ENCODE measurements around the gene PGM1. TPM values are rescaled to one million over a fixed set of nuclear protein-coding genes. Genes with fewer than 3 reads are reported as not detected.
A peak's percentile ranks its signal among the peaks of the same experiment; 100 is the strongest.

PGM1 gene
- total RNA-seq, 1 donor, result 31.0 TPM

DNA sequence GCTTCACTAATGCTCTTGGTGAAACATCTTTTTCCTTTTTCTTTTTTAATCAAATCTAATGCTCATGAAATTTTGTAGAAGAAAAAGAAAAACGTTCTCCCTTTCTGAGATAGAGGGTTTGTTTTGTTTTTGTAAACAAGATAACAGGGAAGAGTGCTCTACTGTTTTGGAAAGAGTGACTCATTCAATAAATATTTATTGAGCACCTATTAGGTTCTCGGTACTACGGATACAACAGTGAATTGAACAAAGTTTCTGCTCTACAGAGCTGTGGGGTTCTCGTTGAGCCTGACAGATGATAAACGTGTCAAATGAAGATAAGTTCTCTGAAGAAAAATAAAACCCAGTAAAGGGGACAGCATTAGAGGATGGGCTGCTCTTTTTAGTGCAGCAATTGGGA lies 7.0 kb downstream of the PGM1 start:
- no peak for DNase-seq (ENCODE audit: low read depth in 2 of 3, low spot score in 2 of 3)

DNA sequence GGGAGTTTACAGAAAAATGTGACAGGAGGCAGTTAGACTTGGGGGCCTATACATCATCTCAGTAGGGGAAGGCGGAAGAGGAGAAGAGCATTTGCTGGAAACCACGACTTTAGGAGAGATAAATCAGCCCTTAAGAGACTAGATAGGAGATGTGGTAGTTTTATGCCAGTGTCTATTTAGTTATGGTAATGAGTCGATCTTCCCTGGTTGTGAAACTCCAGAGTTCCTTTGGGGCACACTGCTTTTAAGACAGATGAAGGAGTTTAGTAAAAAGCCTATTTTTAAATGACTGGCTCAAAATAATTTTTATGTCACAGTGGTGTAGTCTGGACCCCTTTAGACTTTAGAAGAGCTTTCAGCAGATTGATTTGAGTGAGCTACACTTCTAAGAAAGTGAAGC lies 7.8 kb downstream of the PGM1 start:
- DNase-seq (ENCODE audit: low read depth in 2 of 3, low spot score in 2 of 3), result no peak

DNA sequence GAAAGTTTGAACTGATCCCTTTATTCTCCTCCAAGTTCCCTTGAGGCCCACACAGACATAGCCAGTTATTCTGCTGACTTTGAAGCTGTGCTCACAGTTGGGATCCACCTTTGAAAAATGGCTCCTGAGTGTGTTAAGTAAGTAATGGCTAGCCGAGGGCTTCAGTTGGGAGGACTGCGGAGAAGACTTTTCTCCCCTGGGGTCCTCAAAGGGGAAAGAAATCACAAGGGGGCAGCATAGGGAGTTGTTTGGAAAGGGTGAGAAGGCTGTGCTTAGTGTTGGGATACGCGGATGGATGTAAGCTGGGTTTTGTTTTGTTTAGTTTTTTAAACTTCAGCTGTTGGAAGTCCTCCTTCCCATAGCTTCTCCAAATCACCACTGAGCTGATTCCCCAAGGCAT lies 8.3 kb downstream of the PGM1 start:
- no peak for DNase-seq (ENCODE audit: low read depth in 2 of 3, low spot score in 2 of 3)

DNA sequence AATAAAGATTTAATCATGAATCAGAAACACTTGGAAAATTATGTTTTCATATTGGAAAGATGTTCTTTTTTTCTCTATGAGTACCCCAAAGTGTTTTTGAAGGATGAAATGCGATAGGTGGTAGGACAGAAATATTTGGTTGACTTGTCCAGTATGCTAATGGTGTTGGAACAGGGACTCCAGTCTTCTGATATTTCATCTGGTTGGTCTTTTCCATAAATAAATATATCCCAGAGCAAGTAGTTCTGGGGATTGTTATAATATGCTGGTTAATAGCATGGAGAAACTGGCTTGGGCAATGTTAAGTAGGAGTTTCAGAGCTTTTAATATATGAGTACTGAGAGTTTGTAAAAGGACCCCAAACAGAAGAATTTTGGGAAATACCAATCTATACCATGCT lies 8.7 kb downstream of the PGM1 start:
- no peak for DNase-seq (ENCODE audit: low read depth in 2 of 3, low spot score in 2 of 3)

DNA sequence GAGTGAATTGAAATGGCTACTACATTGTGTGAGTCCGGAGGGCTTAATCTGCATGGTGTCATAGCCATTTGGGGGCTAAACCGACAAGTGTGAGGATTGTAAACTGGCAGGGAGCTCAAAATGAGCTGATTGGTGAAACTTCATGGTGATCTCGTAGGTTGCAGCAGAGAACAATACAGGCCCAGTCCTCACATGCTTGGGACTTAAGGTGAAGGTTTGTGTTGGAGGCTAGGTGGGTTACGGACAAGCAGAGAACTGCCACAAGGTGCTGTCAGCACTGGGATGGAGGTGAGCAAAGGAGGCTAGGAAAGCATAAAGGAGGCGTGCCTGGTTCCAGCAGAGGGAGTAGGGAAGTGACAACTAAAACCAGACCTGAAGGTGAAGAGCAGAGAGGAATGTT lies 9.4 kb downstream of the PGM1 start:
- DNase-seq (ENCODE audit: low read depth in 2 of 3, low spot score in 2 of 3), result no peak

DNA sequence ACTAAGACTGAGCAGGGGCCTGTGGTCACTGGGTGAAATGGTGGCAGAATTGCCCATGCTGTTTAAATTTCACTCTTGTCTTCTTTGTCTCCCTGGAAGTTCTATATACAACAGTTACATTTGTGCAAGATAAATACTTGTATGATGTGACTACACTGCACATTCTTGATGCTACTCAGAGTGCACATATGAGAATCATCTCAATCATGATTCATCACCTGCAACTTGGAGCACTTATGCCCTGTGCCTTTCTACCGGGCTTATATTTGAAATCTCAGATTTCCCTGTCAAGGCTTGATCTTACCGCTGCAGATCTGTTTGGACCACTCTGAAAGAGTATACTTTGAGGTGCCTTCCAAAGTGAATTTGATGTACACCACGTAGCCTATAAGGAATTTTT lies 10.6 kb downstream of the PGM1 start:
- no peak for DNase-seq (ENCODE audit: low read depth in 2 of 3, low spot score in 2 of 3)

DNA sequence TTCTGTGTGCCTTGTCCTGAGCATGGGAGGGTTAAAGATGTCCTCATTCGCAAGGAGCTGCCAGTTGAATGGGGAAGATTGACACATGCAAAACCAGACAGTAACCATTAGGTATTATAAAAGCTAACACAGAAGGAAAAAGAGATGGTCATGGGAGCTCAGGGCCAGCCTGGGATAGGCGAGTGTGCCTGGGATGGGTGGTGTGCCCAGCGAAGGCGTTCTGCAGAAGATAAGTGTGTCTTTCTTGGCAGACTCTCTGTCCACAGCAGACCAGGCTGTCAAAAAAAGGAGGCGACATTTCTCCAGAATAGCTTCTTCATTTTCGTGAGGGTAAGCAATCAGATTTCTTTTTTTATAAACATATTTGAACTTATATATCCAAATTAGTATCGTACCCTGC lies 14.1 kb downstream of the PGM1 start:
- no peak for DNase-seq (ENCODE audit: low read depth in 2 of 3, low spot score in 2 of 3)

DNA sequence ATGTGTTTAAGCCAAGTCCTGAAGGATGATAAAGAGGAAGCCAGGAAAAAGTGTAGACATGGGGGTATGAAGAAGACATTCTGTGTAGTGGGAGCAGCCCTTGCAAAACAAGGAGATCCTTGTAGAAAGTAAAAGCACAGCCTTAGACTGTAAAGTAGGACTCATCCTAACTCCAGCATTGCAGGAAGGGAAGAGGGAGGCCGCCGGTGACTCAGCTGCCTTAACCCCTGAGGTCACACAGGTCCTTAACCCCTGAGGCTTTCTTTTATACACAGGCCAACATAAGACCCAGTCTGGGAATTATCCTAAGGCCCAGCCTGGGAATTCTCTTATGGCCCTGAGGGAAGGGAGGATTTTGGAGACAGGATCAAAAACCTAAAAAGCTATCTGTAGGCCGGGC lies 18.0 kb downstream of the PGM1 start:
- no peak for DNase-seq (ENCODE audit: low read depth in 2 of 3, low spot score in 2 of 3)

DNA sequence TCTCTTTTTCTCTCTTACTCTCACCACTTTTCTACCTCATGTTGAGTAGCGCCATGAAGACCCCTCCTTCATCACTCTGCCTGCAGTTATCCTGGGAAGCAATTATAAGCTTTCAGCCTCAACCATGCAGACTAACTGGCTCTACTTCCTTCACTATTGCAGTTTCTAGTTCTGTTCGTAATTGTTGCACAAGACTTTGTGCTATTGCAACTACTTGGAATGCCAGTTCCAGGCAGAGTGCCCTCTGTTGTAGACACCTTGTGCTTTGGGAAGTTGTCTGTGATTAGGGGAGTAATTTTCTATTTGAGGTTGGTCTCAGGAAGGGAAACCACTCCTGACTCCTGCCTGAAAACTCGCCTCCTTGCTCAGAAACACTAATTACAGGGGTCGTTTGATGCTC lies 19.4 kb downstream of the PGM1 start:
- DNase-seq (ENCODE audit: low read depth in 2 of 3, low spot score in 2 of 3), result no peak

DNA sequence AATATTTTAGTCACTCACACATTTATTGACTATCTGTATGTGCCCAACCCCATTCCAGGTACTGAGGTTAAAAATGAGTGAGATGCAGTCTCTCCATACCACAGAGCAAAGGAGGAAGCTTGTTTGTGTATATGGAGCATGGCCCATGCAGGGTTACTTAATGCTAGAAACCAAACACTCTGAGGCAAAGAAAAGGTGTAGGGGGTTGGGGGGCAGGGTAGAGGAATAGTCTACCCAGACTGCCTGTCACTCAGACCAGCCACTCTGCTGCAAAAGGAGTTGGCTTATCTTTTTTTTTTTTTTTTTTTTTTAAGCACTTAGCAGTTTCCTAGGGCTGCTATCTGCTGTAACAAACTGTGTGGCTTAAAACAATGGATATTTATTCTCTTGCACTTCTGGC lies 19.8 kb downstream of the PGM1 start:
- DNase-seq (ENCODE audit: low read depth in 2 of 3, low spot score in 2 of 3), result no peak

DNA sequence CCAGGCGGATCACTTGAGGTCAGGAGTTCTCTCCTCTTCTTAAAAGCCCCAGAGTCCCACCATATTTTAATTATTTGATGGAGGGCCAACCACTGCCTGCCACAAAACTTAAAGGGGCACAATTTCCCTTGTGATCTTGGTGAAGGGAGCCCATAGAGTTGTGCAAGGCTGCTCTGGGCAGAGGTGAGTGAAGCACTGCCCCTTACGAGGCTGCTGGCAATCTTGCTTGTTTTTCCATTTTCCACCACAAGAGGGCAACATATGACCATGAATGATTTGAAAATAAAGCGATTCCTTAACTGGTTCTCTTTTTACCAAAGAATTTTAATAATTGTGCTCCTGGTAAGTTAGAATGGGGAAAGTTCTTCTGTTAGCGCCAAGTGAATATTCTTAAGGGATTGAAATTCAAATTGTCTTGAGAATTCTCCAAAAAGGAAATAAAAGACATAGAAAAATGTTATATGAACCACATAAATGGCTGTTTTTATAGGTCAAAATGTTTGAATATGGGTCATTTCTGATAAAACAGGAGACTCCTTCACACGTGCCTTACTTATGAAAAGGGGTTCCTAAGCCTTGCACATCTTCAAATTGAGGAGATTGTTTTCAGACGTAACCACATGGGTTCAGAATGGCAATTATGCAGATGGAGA lies 22.7 kb downstream of the PGM1 start:
- peak; percentile 56 to 84 (median 65) for DNase-seq (ENCODE audit: low read depth in 2 of 3, low spot score in 2 of 3)

DNA sequence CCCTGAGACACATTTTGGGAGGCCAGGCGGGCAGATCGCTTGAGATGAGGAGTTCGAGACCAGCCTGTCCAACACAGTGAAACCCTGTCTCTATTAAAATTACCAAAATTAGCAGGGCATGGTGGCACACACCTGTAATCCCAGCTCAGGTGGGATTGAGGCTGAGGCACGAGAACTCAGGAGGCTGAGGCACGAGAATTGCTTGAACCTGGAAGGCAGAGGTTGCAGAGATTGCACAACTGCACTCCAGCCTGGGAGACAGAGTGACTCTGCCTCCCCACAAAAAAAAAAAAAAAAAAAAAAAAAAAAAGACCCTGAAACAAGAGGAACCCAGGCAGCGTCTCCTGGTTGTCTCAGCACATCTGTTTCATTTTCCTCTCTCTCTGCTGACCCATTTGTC lies 24.2 kb downstream of the PGM1 start:
- no peak for DNase-seq (ENCODE audit: low read depth in 2 of 3, low spot score in 2 of 3)

DNA sequence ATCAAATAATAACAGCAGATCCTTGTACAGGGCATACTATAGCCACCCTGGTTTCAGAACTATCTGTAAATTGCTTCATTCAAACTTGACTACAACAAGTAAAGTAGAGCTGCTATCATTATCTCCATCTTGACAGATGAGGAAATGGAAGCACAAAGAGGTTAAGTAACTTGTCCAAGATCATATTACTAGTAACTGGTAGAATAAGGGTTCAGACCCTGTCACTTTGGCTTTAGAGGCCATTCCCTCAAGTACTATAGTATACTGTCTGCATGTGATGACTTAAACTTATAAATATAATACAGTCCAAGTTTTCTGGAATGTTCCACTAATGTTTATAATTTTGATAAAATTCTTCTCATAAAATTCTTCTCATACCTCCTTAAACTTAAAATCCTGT lies 24.8 kb downstream of the PGM1 start:
- DNase-seq (ENCODE audit: low read depth in 2 of 3, low spot score in 2 of 3), result no peak

DNA sequence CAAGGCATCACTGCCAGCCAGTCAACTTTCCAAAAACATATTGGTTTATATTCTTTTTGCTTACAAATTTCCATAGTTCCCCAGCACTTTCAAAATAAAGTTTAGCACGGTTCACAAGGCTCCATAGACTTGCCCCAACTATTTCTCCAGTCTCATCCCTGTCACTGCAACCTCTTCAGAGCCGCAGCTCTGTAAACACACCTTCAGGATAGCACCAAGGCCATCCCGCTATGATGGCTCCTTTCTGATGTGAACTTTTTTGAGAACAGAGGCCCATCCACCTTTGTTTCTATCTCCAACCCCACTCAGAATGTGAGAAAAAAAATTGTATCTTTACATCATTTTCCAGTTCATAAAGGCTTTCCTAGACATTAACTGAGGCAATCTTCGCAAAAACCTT lies 26.3 kb downstream of the PGM1 start:
- no peak for DNase-seq (ENCODE audit: low read depth in 2 of 3, low spot score in 2 of 3)

DNA sequence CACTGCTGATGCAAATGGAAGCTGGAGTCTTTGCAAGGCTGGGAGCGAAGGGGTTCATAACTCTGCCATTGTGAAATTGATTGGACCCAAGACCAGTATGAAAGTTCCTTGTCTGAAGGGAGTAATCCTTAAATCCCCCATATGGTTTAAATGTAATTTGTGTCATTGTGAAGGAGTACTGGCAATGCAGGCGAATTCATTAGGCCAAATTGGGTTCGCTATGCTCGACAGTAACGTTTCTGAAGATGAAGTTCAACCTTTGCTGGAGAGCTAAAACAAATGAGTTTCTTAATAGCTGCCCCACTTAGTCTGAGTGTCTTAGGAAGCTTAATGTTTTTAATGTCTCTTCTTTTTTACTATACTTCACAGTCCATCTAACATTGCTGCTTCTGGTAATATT lies 27.5 kb downstream of the PGM1 start:
- DNase-seq (ENCODE audit: low read depth in 2 of 3, low spot score in 2 of 3), result no peak

DNA sequence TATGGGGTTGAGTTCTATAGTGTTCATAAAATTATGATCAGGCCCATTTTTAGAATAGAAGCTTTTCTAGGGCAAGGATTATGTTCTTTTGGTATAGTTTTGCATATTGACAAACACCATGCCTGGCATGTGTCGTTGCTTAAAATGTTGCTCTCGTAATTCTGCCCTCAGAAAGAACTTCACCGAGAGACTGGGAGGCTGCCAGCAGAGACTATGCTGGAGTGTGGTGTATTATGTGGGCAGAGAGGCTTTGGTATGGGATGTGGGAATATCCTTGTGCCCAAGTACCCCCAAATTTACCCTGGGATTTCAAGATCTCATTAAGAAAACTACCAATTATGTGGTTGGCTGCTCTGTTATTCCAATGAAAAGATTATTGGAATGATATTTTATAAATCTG lies 27.9 kb downstream of the PGM1 start:
- no peak for DNase-seq (ENCODE audit: low read depth in 2 of 3, low spot score in 2 of 3)

DNA sequence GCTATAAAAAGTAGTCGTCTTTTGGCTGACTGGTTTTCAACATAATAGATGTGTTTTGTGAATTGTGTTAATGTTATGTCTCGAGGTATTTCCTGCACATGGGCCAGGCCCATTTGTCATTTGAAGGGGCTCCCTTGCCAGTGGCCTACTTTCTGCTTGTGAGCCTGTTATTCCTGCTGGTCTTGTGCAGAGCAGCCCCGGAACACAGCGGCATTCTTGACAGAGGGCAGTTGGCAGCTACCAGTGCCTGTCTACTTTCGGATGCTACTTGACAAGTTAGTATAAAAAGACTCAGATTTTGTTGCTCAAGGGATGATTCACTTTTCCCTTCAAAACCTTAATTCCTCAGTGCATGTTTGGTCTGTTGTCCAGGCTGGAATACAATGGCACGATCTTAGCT lies 28.5 kb downstream of the PGM1 start:
- DNase-seq (ENCODE audit: low read depth in 2 of 3, low spot score in 2 of 3), result no peak

DNA sequence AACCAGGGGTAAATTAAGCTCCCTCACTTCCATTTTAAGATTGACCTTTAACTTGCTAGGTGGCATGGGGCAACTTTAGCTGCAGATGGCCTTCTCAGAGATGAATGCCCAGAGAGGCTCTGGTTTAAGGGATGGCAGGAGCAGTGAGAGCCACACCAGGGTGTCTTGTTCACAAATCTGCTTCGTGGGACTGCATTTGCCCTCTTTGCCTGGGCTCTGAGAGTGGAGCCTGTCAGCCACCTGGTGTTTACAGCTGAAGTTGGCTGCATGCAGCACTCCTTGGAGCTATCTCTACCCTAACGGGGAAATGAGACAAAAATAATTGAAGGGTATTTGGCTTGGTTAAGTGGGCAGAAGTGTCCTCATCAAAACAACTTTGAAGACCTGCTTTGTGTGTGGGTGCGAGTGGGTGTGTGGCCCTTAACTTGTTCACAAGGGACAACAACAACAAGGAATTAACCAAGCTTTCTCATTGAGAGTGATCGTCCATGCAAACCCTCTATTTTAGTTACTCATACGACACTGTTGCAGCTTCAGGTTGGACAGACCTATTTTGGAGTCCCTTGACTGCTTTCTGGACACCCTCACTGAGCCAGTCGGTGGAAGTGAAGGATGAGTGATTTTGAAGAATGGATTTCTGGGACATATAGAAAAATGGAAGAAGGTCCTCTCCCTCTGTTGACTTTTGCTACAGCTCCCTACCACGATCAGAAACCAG lies 29.8 kb downstream of the PGM1 start:
- DNase-seq (ENCODE audit: low read depth in 2 of 3, low spot score in 2 of 3), result no peak

DNA sequence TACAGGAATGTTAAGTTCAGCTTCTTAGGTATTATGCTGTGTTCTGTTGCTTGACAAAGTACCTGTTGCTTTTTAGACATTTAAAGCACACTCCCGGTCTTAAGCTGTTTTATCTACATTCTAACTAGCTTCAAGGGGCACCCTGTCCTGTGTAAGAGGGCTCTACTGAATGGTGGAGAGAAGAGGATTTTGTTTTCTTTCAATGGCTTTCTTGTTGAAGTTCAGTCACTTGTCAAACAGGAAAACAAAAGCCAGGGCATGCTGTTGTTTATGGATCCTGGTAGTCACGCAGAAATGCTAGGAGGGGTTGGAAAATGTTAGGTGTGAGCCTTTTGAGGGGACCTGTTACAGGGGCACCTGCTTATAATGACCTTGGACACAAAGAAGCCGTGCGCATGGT lies 30.7 kb downstream of the PGM1 start:
- no peak for DNase-seq (ENCODE audit: low read depth in 2 of 3, low spot score in 2 of 3)

DNA sequence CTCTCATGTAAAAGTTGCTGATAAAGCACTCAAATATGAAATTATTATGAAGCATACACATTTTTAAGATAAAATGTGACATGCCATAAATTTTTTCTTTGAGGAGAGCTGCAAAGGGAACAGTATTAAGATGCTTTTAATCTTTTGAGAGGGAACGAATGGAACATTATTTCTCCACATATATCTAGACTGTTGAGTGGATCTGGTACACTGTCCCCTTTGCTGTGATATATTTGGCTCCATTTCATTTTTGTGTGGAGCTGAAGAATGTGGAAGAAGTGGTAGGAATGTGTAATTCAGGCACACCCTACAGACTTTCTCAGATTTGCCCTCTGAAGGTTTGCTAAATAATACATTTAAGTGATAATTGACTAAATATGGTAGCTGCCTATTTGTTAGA lies 31.7 kb downstream of the PGM1 start:
- DNase-seq (ENCODE audit: low read depth in 2 of 3, low spot score in 2 of 3), result no peak

DNA sequence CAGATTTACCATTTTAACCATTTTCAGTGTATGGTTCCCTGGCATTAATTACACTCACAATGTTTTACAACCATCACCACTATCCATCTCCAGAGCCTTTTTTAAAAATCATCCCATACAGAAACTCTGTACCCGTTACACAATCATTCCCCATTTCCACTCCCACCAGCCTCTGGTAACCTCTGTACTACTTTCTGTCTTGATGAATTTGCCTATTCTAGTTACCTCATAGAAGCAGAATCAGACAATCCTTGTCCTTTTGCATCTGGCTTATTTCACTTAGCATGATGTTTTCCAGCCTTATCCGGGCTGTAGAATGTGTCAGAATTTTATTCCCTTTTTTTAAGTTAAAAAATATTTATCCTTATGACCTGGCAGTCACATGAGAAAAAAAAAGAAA lies 33.0 kb downstream of the PGM1 start:
- DNase-seq (ENCODE audit: low read depth in 2 of 3, low spot score in 2 of 3), result no peak

DNA sequence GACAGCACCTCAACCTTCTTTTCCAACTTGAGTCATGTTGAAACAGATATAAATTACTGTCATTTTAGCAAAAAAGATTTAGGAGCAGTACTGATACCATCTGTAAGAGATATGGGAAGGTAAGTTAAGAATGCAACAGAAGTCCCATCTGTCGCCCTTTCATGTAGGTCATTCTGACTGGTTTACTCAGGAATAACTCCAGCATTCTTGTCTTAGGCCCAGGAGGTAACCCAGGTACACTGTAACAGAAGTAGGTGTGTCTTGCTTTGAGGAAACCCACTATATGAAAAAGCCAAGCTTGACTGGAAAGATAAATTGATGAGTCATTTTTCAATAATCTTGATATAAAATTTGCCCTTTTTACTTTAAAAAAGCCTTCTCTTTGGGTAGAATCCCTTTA lies 35.4 kb downstream of the PGM1 start:
- no peak for DNase-seq (ENCODE audit: low read depth in 2 of 3, low spot score in 2 of 3)

DNA sequence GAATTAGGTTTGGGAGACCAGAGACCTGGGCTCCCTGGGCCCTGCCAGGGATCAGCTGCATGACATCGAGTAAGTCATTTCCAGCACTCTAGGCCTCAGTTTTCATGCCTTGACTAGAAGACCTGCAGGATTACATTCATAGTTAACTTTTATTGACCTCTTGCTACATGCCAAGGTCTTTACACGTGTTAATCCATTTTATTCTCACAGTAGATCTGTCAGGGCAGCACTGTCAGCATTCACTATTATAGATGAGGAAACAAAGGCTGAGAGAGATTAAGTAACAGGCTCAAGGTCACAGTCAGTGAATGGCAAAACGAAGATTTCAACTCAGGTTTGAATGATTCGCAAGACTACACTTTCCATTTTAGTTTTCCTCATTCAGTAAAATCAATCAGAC lies 37.0 kb downstream of the PGM1 start:
- DNase-seq (ENCODE audit: low read depth in 2 of 3, low spot score in 2 of 3), result no peak

Measured in hematopoietic multipotent progenitor cell (in vitro differentiated cells).